Osteoblast (primary cell): ENCODE results near the gene PSMG3. TPM values are rescaled to one million over a fixed set of nuclear protein-coding genes. Genes with fewer than 3 reads are reported as not detected.
A peak's percentile ranks its signal among the peaks of the same experiment; 100 is the strongest.

Source experiments
- DNase-seq: peaks from one replicate; pipeline ENCODE4 v3.0.0; 2011; ENCODE audit warnings: low spot score, mixed read lengths; ENCODE audit not compliant: insufficient read length; ENCODE audit errors: missing footprints
- H2AFZ ChIP-seq: 2 replicates; pipeline ENCODE4 v1.6.0; 2011; ENCODE audit warnings: mild to moderate bottlenecking, low read length
- H3K27ac ChIP-seq: 2 replicates; pipeline ENCODE4 v1.5.1; 2011; ENCODE audit warnings: mild to moderate bottlenecking, low read depth, low read length, moderate library complexity
- H3K27me3 ChIP-seq: 2 replicates; pipeline ENCODE4 v1.6.0; 2012; ENCODE audit warnings: mild to moderate bottlenecking, control low read depth, inconsistent platforms, low read length, moderate library complexity; ENCODE audit not compliant: insufficient read depth
- H3K36me3 ChIP-seq: 2 replicates; pipeline ENCODE4 v1.5.1; 2011; ENCODE audit warnings: mild to moderate bottlenecking, low read length, control low read depth, moderate library complexity; ENCODE audit not compliant: insufficient read depth
- H3K4me1 ChIP-seq: 2 replicates; pipeline ENCODE4 v1.5.1; 2011; ENCODE audit warnings: mild to moderate bottlenecking, low read length, control low read depth, moderate library complexity; ENCODE audit not compliant: insufficient read depth
- H3K4me2 ChIP-seq: 2 replicates; pipeline ENCODE4 v1.6.0; 2011; ENCODE audit warnings: mild to moderate bottlenecking, low read length; ENCODE audit not compliant: insufficient read depth
- H3K4me3 ChIP-seq: fragments of 200-600 bp; sonication (generic); 3 replicates; pipeline ENCODE4 v1.5.1; 2012; ENCODE audit warnings: mild to moderate bottlenecking, low read length, inconsistent platforms; ENCODE audit not compliant: insufficient read depth
- H3K79me2 ChIP-seq: 2 replicates; pipeline ENCODE4 v1.6.0; 2012; ENCODE audit warnings: mild to moderate bottlenecking, low read length, control low read depth, inconsistent platforms; ENCODE audit not compliant: insufficient read depth
- H3K9me3 ChIP-seq: 2 replicates; pipeline ENCODE4 v1.5.1; 2011; ENCODE audit warnings: low read depth, low read length, control low read depth
- H4K20me1 ChIP-seq: 2 replicates; pipeline ENCODE4 v1.6.0; 2012; ENCODE audit warnings: mild to moderate bottlenecking, low read length, control low read depth; ENCODE audit not compliant: insufficient read depth
- CTCF ChIP-seq: IDR thresholded peaks from 2 replicates; pipeline ENCODE4 v1.5.1; 2011; ENCODE audit warnings: mild to moderate bottlenecking, low read depth, low read length, moderate library complexity; ENCODE audit errors: extremely low read depth
- total RNA-seq: library from RNA; depleted of rRNA; stranded (reverse); fragments of >200 nt; gene quantifications from 2 replicates; pipeline ENCODE4 v1.2.3, GENCODE V29; 2012

Gene PSMG3
- total RNA-seq, 1 donor = 38.7 TPM

DNA sequence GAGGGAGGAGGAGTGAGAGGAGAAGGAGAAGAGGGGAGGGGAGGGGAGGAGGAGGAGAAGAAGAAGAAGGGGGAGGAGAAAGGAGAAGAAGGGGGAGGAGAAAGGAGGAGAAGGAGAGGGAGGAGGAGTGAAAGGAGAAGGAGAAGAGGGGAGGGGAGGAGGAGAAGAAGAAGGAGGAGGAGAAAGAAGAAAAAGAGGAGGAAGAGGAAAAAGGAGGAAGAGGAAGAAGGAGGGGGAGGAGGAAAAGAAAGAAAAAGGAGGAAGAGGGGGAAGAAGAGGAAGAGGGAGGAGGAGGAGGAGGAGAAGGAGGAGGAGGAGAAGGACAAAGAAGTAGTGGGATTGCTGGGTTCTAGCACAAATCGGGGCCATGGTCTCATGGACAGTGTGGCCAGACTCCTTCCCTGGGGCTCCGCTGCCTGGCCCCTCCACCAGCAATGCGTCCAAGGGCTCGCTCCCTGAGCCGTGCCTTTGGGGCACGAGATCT, 43.5 kb downstream of the PSMG3 start:
- Histone ChIP-seq H3K27ac (no peak overlapping the region), H3K36me3 (no peaks in the 10 kb centered on the region), H3K4me1 (peaks cover 3% of the 10 kb centered on the region), H2AFZ (peak overlapping the region; percentile 77), H3K9me3 (no peaks in the 10 kb centered on the region), H3K79me2 (no peaks in the 10 kb centered on the region), H3K4me2 (peak overlapping the region; percentile 26), H3K27me3 (peaks cover 25% of the 10 kb centered on the region), H4K20me1 (no peaks in the 10 kb centered on the region), H3K4me3 (peak overlapping the region; percentile 28)
- TF ChIP-seq CTCF = no peak
- no peak for DNase-seq

DNA sequence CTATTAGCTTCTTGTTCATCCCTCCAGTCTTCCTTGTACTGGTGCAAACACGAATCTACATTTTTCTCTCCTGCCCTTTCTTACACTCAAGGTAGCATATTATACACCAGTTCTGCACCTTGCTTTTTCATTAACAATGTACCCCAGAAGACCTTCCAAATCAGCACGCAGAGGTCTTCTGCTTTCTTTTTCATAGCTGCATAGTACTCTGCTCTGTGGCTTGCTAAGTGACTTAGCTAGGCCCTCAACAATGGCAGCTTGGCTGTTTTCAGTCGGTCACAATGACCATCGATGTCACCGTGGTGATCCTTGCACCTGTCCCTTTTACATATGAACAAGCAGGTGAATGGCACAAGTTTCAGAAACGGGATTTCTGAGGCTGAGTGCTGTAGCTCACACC, 44.4 kb downstream of the PSMG3 start:
- H3K79me2 ChIP-seq = no peaks in the 10 kb centered on the region
- no peak overlapping the region for H2AFZ ChIP-seq
- H3K4me3 ChIP-seq = no peak overlapping the region
- H4K20me1 ChIP-seq = no peaks in the 10 kb centered on the region
- H3K27ac ChIP-seq = no peak overlapping the region
- no peak for TF ChIP-seq CTCF
- no peak for DNase-seq
- no peak overlapping the region for H3K4me2 ChIP-seq
- no peaks in the 10 kb centered on the region for H3K9me3 ChIP-seq
- H3K27me3 ChIP-seq = peaks cover 25% of the 10 kb centered on the region
- peaks cover 3% of the 10 kb centered on the region for H3K4me1 ChIP-seq
- no peaks in the 10 kb centered on the region for H3K36me3 ChIP-seq

GRCh38 chr7:1523844-1524243, 46.0 kb downstream of the PSMG3 start:
- Histone ChIP-seq H3K36me3 (no peaks in the 10 kb centered on the region), H3K9me3 (peaks cover 1% of the 10 kb centered on the region), H3K79me2 (no peaks in the 10 kb centered on the region), H2AFZ (no peak overlapping the region), H3K4me2 (no peak overlapping the region), H4K20me1 (no peaks in the 10 kb centered on the region), H3K4me1 (peaks cover 3% of the 10 kb centered on the region), H3K4me3 (no peak overlapping the region), H3K27me3 (peaks cover 25% of the 10 kb centered on the region), H3K27ac (no peak overlapping the region)
- TF ChIP-seq CTCF = no peak
- no peak for DNase-seq

DNA sequence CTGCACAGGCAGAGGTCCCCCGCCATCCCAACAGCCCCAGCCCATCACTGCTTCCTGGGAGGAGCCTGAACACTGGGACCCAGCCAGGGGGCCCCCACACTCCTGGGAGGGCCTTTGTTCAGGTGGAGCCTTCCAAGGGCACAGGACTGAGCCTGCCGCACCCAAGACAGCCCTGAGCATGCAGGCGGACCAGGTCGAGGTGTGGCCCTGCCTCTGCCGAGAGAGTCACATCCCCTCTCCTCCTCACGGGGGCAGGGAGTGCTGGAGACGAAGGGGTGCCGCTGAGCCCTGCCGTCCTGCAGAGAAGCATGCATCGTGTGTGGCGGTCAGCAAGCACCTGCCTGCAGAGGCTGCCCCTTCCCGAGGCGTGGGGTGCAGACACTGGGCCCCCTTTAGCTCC, 46.6 kb downstream of the PSMG3 start:
- Histone ChIP-seq H3K4me3 (no peak overlapping the region), H3K27me3 (peaks cover 25% of the 10 kb centered on the region), H3K9me3 (peaks cover 4% of the 10 kb centered on the region), H2AFZ (no peak overlapping the region), H3K4me1 (peaks cover 3% of the 10 kb centered on the region), H3K79me2 (no peaks in the 10 kb centered on the region), H3K4me2 (no peak overlapping the region), H3K27ac (no peak overlapping the region), H3K36me3 (no peaks in the 10 kb centered on the region), H4K20me1 (no peaks in the 10 kb centered on the region)
- no peak for TF ChIP-seq CTCF
- DNase-seq = no peak
